Measurements from ENCODE around the gene PLA2G4C. TPM values are rescaled to one million over a fixed set of nuclear protein-coding genes. Genes with fewer than 3 reads are reported as not detected.

The PLA2G4C gene
- total RNA-seq, 1 donor from 2014 or later = 2.5 TPM

GRCh38 chr19:48113190-48113917 is 2.7 kb upstream of the PLA2G4C start:
- Mint-ChIP-seq H3K4me3 (ENCODE audit: unreplicated experiment) (no peak overlapping the region), H3K36me3 (ENCODE audit: unreplicated experiment) (peaks cover 9% of the 10 kb centered on the region), H3K27ac (ENCODE audit: unreplicated experiment) (no peak overlapping the region), H3K9me3 (ENCODE audit: unreplicated experiment) (peaks cover 3% of the 10 kb centered on the region), H3K4me1 (ENCODE audit: low read depth, unreplicated experiment) (no peaks in the 10 kb centered on the region), H3K27me3 (ENCODE audit: unreplicated experiment) (peaks cover 6% of the 10 kb centered on the region)
- TF ChIP-seq, protein P1, sequence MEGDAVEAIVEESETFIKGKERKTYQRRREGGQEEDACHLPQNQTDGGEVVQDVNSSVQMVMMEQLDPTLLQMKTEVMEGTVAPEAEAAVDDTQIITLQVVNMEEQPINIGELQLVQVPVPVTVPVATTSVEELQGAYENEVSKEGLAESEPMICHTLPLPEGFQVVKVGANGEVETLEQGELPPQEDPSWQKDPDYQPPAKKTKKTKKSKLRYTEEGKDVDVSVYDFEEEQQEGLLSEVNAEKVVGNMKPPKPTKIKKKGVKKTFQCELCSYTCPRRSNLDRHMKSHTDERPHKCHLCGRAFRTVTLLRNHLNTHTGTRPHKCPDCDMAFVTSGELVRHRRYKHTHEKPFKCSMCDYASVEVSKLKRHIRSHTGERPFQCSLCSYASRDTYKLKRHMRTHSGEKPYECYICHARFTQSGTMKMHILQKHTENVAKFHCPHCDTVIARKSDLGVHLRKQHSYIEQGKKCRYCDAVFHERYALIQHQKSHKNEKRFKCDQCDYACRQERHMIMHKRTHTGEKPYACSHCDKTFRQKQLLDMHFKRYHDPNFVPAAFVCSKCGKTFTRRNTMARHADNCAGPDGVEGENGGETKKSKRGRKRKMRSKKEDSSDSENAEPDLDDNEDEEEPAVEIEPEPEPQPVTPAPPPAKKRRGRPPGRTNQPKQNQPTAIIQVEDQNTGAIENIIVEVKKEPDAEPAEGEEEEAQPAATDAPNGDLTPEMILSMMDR (IDR thresholded peaks at IDR 0.05; ENCODE audit: partially characterized antibody, unreplicated experiment) = no peak
- DNase-seq = no peak

DNA sequence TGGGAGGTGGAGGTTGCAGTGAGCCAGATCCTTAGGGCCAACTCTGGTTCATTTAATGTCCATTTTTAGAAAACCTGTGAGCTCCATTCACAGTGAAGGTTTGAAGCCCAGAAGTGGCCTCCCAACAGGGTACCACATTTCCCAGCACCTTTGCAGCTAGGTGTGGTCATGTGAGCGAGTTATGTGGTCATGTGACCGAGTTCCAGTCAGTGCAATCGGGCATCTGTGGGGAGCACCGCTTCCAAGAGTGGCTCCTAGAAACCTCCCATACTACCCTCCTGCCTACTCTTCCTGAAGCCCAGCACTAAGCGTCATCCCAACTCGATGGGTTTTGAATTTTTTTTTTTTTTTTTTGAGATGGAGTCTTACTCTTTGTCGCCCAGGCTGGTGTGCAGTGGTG is 663 bp upstream of the PLA2G4C start:
- TF ChIP-seq, protein P1 (IDR thresholded peaks at IDR 0.05; ENCODE audit: partially characterized antibody, unreplicated experiment) = no peak
- Mint-ChIP-seq H3K36me3 (ENCODE audit: unreplicated experiment) (no peaks in the 10 kb centered on the region), H3K4me1 (ENCODE audit: low read depth, unreplicated experiment) (no peaks in the 10 kb centered on the region), H3K9me3 (ENCODE audit: unreplicated experiment) (no peaks in the 10 kb centered on the region), H3K27ac (ENCODE audit: unreplicated experiment) (no peak overlapping the region), H3K27me3 (ENCODE audit: unreplicated experiment) (peaks cover 3% of the 10 kb centered on the region), H3K4me3 (ENCODE audit: unreplicated experiment) (no peak overlapping the region)
- DNase-seq = no peak

GRCh38 chr19:48108997-48109782 is 1.4 kb downstream of the PLA2G4C start:
- H3K9me3 Mint-ChIP-seq (ENCODE audit: unreplicated experiment) = no peaks in the 10 kb centered on the region
- no peak overlapping the region for H3K4me3 Mint-ChIP-seq (ENCODE audit: unreplicated experiment)
- no peaks in the 10 kb centered on the region for H3K4me1 Mint-ChIP-seq (ENCODE audit: low read depth, unreplicated experiment)
- no peaks in the 10 kb centered on the region for H3K36me3 Mint-ChIP-seq (ENCODE audit: unreplicated experiment)
- no peak overlapping the region for H3K27ac Mint-ChIP-seq (ENCODE audit: unreplicated experiment)
- peaks cover 3% of the 10 kb centered on the region for H3K27me3 Mint-ChIP-seq (ENCODE audit: unreplicated experiment)
- TF ChIP-seq, protein P1 (IDR thresholded peaks at IDR 0.05; ENCODE audit: partially characterized antibody, unreplicated experiment) = no peak
- no peak for DNase-seq

- Mint-ChIP-seq H3K36me3 (ENCODE audit: unreplicated experiment) (no peaks in the 10 kb centered on the region), H3K4me3 (ENCODE audit: unreplicated experiment) (no peak overlapping the region), H3K27me3 (ENCODE audit: unreplicated experiment) (peaks cover 3% of the 10 kb centered on the region), H3K4me1 (ENCODE audit: low read depth, unreplicated experiment) (no peaks in the 10 kb centered on the region), H3K27ac (ENCODE audit: unreplicated experiment) (no peak overlapping the region), H3K9me3 (ENCODE audit: unreplicated experiment) (no peaks in the 10 kb centered on the region)
- TF ChIP-seq, protein P1 (IDR thresholded peaks at IDR 0.05; ENCODE audit: partially characterized antibody, unreplicated experiment) = no peak
- no peak for DNase-seq
Observed at GRCh38 chr19:48103922-48104321, 6.7 kb downstream of the PLA2G4C start.

Measured in glutamatergic neuron (in vitro differentiated cells).